AG04450 (cell line): ENCODE data around the gene CORO2B. TPM values are rescaled to one million over a fixed set of nuclear protein-coding genes. Genes with fewer than 3 reads are reported as not detected.

ENCODE experiments used
- CTCF ChIA-PET: fragments of 300-600, 350-600 bp; formaldehyde crosslinking; extraction: SDS; loops from one replicate; lab custom pipeline; 2022; ENCODE audit warnings: antibody characterized with exemption, inconsistent platforms; lab: Charles Lee
- POLR2A ChIA-PET: fragments of 350-600 bp; formaldehyde crosslinking; extraction: SDS; loops from one replicate; lab custom pipeline; 2021; ENCODE audit warnings: antibody characterized with exemption, inconsistent platforms; lab: Yijun Ruan, JAX
- DNase-seq: peaks from one replicate; pipeline ENCODE4 v3.0.0-alpha.2; 2011; ENCODE audit warnings: low read depth, low spot score
- H3K27ac ChIP-seq: one replicate; pipeline ENCODE4 v1.5.1; 2012; ENCODE audit warnings: low read depth, low read length, control low read depth
- H3K27me3 ChIP-seq: one replicate; pipeline ENCODE4 v1.6.0; 2012; ENCODE audit warnings: low read length; ENCODE audit not compliant: control insufficient read depth, insufficient read depth
- H3K4me3 ChIP-seq: 2 replicates; pipeline ENCODE4 v1.5.1; 2011; ENCODE audit warnings: mild to moderate bottlenecking, low read depth, low read length, control low read depth
- H3K9me3 ChIP-seq: 2 replicates; pipeline ENCODE4 v1.5.1; 2012; ENCODE audit warnings: low read length; ENCODE audit not compliant: control insufficient read depth, insufficient read depth
- CTCF ChIP-seq: IDR thresholded peaks from 2 replicates; pipeline ENCODE4 v1.5.1; 2011; ENCODE audit warnings: low read depth, low read length, control low read depth, inconsistent platforms
- polyA plus RNA-seq: library from polyadenylated mRNA; depleted of rRNA; stranded (reverse); fragments of >200 nt; gene quantifications from 2 replicates; pipeline ENCODE4 v1.2.3, GENCODE V29; 2011

CORO2B gene
- polyA plus RNA-seq, 1 experiment, result 16.1 TPM

DNA sequence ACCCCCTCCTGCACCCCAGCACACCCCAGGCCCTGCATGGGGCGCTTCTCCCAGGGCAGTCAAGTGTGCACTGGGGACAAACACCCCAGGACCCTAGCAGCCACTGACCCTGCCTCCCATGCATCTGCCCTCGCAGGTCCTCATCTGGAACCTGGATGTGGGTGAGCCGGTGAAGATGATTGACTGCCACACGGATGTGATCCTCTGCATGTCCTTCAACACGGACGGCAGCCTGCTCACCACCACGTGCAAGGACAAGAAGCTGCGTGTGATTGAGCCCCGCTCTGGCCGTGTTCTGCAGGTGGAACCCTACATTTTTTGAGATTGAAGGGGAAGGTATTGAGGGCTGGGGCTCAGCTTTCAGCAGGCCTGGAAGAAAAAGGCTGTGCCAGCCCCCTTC, 132.6 kb downstream of the CORO2B start:
- POLR2A ChIA-PET, result no interaction called here
- no peak overlapping the region for H3K27ac ChIP-seq
- H3K9me3 ChIP-seq, result no peaks in the 10 kb centered on the region
- H3K4me3 ChIP-seq, result no peak overlapping the region
- DNase-seq, result no peak
- TF ChIP-seq CTCF, result no peak
- CTCF ChIA-PET, result no interaction called here
- H3K27me3 ChIP-seq, result no peaks in the 10 kb centered on the region

DNA sequence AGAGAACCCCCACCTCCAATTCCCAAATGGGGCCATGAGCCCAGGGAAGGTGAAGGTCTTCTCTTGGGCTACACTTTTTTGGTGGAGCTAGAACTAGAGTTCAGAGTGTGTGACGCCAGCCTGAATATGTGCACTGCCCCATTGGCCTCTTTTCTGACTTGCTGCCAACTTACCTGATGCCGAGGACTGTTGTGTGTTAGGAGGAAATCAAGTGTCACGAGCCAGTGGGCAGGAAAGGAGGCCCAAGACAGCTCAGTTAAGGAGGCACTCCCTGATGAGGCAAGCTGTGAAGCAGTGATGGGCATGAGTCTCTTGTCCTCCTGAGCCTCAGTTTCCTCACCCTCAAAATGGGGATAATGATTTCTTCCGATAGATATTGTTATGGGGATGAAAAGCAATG, 134.1 kb downstream of the CORO2B start:
- Histone ChIP-seq H3K9me3 (no peaks in the 10 kb centered on the region), H3K27ac (no peak overlapping the region), H3K4me3 (no peak overlapping the region), H3K27me3 (no peaks in the 10 kb centered on the region)
- no peak for TF ChIP-seq CTCF
- POLR2A ChIA-PET, result no interaction called here
- CTCF ChIA-PET, result no interaction called here
- DNase-seq, result no peak

DNA sequence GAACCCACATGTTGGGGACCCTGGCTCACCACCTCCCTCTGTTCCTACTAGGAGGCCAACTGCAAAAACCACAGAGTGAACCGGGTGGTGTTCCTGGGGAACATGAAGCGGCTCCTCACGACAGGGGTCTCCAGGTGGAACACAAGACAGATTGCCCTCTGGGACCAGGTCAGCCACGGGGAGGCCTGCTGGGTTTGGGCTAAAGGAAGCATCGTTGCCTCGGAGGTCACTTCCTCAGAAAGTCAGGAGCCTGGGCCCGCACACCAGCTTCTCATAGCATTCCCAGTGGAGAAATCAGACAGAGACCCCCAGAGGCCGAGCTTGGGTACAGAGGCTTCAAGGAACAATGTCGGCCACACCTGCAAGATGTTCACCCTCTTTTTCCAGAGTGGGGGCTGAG, 135.1 kb downstream of the CORO2B start:
- ChIA-PET POLR2A (no interaction called here), CTCF (no interaction called here)
- Histone ChIP-seq H3K9me3 (no peaks in the 10 kb centered on the region), H3K27ac (no peak overlapping the region), H3K27me3 (no peaks in the 10 kb centered on the region), H3K4me3 (no peak overlapping the region)
- no peak for DNase-seq
- TF ChIP-seq CTCF, result no peak

DNA sequence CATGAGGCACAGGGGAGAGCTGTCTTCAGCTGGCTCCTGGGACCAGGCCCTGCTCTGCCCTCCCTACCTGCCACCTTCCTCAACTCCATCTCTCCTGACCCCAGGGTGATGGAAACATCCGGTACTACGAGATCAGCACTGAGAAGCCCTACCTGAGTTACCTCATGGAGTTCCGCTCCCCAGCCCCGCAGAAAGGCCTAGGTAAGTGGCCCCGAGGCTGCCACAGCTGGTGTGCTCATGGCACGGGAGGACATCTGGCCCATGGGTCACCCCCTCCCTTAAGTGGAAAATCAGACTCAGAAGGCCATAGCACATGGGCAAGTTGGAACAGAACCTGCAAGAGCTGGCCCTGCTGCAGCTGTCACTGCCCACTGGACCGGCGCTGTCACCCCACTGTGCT, 136.3 kb downstream of the CORO2B start:
- H3K27ac ChIP-seq, result no peak overlapping the region
- no peak for TF ChIP-seq CTCF
- H3K4me3 ChIP-seq, result no peak overlapping the region
- no peak for DNase-seq
- H3K9me3 ChIP-seq, result no peaks in the 10 kb centered on the region
- no peaks in the 10 kb centered on the region for H3K27me3 ChIP-seq
- ChIA-PET CTCF (no interaction called here), POLR2A (no interaction called here)

DNA sequence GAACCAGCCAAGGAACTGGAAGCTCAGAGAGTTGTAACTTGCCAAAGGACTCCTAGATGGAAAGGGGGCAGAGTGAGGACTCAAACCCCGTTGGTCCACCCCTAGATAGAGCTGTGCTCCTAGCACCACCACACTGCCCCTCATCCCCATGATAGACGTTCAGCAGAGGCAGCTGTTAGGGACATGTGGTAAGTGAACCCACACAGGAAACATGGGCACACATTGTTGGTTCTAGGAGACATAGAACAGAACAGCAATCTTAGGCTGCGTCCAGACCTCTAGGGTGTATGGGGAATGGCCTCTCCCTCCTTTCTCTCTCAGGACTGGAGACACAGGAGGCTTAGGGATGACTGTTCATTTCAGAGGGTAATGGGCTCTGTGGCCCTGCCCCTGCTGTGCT, 139.2 kb downstream of the CORO2B start:
- TF ChIP-seq CTCF, result no peak
- DNase-seq, result no peak
- no peaks in the 10 kb centered on the region for H3K9me3 ChIP-seq
- no peaks in the 10 kb centered on the region for H3K27me3 ChIP-seq
- no peak overlapping the region for H3K4me3 ChIP-seq
- ChIA-PET CTCF (no interaction called here), POLR2A (no interaction called here)
- H3K27ac ChIP-seq, result no peak overlapping the region
